Measurements from ENCODE around the gene CCDC57.
"Not testable (repeated sequence)": the region's sequence is repeated elsewhere in the genome, so short reads cannot be mapped to it uniquely, and the experiment has no call there.

The CCDC57 gene

DNA sequence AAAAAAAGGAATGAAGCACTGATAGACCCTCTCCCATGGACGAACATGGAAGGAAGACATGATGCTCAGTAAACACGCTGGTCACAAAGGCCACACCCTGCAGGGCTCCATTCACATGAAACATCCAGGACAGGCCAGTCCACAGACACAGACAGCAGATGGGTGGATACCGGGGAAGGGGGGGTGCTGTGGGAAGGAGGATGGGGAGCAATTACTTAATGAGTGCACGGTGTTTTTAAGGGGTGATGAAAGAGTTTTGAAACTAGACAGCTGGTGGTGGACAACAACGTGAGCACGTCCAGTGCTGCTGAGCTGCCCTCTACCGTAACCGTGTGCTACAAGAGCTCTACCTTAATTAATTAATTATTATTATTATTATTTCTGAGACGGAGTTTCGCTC lies 10.2 kb upstream of the CCDC57 start:
- no peak for DNase-seq

DNA sequence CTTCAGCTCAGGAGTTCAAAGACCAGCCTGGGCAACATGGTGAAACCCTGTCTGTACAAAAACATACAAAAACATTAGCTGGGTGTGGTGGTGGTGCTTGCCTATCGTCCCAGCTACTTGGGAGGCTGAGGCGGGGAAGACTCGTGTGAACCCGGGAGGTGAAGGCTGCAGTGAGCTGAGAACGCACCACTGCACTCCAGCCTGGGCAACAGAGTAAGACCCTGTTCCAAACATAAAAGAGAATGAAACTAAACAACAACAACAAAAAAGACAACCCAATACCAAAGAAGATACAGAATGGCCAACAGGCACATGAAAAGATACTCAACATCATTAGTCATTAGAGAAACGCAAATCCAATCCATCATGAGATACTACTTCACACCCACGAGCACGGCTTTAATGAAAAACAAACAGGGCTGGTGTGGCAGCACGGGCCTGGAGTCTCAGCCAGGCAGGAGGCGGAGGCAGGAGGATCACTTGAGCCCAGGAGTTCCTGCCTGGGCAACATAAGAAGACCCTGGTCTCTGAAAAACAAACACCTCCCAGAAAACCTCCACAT lies 8.8 kb upstream of the CCDC57 start:
- no peak for DNase-seq

DNA sequence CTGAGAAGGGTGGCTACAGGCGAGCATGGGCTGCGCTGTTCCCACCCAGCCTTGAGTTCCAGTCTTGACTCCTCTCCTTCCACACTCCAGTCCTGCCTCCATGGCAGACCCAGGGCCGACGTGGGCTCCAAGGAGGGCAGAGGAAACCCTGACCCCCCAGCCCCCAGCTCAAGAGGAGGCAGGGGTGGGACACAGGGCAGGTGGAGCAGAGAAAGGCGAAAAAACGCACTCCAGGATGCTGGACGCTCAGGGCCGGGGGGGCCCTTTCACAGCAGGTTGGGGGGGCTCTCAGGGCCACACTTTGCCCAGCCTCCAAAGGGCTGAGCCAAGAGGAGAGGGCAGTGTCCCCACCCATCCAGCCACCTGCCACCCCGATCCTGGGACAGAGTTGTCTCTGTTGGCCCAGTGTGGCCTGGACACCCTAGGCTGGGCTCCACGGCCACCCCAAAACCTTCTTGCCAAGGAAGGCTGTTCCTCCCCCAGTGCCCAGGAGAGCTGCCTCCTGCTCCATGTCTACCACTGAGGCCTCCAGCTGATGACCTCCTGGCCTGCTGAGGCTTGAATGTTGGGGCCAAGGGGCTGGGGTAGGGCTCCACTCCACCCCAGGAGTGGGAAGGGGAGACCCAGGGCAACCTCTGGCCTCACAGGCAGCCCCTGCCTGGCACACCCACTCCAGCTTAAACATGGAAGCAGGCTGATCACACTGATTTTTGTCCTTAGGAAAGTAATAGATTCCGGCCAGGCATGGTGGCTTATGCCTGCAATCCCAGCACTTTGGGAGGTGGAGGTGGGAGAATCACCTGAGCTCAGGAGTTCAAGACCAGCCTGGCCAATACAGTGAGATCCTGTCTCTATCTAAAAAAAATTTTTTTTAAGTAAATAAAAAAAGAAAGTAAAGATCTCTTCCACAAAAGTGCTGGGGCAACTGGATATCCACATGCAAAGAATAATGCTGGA lies 7.4 kb upstream of the CCDC57 start:
- DNase-seq: no peak

DNA sequence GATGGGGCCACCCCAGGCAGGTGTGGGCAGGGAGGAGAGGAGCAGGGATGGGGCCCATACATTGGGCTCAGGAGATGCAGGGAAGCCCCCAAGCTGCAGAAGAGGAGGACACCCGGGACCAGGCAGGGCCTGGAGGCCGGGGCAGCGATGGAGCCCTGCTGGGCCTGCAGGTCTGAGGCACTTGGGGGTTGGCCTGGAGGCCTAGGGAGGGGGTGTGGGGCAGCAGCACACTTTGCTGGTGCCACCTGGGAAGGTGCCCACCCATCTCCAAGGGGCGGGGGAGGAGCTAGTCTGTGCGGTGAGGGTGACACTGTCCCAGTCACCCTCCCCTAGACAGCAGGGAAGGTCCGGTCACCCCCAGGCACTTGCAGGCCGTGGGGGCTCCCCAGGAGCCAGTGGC lies 6.4 kb upstream of the CCDC57 start:
- DNase-seq: no peak

DNA sequence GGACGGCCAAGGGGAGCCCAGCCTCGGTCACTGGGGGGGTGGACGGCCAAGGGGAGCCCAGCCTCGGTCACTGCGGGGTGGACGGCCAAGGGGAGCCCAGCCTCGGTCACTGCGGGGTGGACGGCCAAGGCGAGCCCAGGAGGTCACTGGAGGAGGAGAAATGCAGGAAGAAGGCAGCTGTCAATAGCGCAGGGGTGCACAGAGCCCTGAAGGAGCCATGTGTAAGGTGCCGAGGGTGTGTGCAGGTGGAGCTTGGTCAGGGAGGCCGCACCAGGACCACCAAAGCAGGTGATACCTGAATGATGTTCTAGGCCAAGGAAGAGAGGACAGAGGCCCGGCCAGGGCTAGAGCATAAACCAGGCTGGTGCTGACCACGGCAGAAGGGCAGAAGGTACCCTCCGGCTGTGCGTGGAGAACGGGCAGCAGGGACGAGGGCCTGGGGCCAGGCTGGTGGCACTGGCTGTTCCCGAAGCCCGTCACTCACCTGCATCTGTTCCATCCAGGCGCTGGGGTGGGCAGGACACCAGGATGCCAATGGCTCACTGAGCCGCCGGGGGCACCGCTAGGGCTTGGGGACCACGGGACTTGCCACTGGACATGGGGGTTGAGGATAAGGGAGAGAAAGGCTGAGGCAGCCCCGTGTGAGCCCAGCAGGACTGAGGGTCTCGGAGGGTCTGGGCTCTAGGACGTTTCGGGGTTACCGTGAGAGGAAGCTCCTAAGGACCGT lies 5.9 kb upstream of the CCDC57 start:
- DNase-seq: no peak

DNA sequence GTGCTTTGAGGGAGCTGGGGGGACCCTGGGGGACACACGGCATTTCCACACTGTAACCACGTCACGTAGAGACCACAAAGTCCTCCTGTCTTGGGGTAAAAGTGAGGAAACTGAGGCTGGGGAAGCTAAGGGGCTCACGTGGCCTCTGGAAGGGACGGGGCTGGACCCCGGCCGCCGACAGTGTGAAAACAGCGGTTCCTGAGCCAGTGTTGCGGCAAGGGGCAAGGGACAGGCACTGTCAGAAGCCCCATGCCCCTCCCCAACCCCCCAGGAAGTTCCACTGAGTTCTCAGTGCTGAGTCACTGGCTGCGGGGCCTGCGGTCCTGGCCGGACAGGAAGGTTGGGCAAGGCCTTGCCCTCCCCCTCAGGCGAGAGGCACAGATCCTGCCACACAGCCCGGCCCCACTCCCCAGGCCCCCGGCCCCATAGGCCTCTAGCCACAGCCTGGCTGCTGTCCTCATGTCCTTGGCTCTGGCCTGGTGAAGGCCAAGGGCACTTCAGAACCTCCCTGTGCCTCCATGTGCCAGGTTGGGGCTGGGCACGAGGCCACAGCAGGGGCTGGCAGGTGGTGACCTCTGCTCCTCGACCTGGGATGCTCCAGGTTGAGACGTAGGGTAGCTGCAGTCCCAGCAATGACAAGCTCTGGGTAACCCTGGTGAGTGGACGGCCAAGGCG lies 5.0 kb upstream of the CCDC57 start:
- DNase-seq: no peak

DNA sequence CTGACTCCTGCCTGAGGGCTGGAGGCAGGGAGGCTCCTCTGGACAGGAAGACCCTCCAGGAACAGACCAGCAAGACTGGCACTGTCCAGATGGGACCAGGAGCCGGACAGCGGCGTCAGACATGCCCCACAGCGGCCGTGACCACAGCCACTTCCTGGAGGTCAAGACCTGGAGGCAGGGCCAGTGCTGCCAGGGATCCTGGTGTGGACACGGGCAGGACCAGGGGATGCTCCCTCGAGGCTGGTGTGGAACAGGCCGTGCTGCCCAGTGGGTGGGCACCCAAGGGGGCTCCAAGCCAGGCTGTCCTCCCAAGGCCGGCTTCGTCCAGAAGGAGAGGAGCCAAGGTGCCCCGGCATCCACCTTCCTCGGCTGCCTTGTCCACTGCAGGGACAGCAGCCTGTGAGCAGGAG lies 4.5 kb upstream of the CCDC57 start:
- DNase-seq: no peak

DNA sequence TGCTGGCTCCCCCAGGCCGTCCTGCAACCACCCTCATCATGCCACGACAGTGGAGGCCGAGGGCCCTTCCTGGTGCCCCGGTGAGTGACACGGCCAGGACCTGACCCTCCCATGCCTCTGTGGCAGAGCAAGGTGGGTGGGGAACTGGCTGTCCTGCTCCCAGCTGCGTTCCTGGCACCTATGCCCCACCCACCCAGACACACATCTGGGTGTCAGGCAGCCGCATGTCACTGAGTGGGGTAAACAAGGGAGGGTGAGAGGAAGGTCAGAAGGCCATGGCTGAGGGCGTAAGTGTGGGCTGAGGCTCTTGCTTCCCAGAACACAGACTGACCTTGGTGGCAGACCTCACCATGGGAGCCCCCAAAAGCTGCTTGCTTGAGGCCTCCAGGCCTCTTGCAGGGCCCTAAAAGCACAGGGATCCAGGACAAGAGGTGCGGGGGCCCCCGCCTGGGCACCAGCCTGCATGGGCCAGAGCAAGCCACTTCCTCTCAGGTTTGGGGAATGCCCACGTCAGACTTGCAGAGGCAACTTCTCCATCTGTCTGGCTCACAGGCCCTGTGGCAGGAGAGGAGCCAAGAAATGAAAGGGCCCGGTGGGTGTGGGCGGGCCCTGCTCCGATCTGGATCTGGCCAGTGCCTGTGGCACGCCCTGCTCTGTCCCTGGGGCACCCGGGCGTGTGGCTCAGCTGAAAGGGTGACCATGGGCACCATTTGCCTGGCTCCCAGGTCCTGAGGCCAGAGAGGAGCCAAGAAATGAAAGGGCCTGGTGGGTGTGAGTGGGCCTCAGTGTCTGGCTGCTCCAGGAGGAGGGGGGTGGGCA lies 3.9 kb upstream of the CCDC57 start:
- no peak for DNase-seq

DNA sequence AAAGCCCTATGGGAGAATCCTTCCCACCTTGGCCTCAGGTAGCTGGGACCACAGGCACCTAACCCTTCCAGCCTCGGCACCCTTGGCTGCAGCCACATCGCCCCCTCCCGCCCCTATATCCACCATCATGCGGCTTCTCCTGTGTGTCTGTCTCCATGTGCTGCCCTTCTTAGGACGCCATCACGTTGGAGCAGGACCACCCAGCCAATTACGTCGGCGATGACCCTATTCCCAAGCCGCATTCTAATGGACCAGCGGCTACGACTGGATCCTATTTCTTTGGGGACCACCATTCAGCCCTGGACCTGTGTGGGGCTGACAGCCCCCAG lies 3.3 kb upstream of the CCDC57 start:
- no peak for DNase-seq

DNA sequence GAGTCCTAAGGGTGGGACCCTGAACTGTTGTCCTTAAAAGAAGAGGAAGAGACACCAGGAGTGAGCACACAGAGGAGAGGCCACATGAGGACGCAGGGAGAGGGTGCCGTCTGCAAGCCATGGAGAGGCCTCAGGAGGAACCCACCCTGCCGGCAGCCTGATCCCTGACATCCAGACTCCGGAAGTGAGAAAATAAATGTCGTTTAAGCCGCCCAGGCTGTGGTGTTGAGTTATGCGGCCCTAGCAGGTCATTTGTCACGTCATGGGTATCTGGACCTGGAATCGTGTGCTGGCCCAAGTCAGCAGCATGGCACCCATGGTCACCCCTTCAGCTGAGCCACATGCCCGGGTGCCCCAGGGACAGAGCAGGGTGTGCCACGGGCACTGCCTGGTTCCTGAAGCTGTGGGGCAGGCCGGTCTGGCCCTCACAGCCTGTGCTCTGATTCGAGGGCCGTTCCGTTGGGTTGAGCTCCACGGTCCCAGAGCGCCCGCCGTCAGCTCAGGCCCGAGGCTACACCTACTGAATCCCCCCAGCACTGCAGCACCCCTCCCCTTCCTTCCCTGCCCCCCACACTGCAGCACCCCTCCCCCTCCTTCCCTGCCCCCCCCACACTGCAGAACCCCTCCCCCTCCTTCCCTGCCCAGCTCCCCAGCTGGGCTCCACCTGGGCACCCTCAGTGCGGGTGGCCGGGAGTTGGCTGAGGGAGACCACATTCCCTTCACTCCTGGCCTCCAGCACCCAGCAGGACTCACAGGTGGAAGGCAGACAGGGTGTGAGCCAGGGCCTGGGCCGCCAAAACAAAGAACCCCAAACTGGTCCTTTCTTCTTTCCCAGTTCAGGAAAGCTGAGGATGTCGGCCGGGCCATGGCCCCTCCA lies 2.7 kb upstream of the CCDC57 start:
- DNase-seq: no peak

DNA sequence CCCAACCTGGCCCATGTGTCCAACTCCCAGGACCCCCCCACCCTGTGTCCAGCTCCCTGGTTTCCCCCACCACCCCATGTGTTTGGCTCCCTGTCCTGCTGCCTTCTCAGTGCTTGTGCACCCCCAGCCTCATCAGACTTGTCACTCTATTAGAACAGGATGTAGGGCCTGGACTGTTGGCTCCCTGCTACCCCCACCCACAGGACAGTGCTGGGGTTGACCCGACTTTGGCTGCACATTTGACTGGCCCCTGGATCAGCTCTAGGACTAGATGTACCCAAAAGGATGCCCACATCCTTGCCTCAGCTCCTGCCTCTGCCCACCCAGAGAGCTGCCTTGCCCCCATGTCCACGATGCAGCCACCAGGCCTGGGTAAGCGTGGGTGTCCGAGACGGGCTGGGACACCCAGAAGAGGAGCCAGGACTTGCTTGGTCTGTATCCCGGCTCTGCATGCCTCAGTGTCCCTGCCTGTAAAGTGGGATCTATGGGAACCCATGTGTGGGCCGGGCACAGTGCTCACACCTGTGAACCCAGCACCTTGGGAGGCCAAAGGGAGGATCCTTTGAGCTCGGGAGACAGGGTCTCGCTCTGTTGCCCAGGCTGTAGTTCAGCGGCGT lies 1.5 kb upstream of the CCDC57 start:
- no peak for DNase-seq

DNA sequence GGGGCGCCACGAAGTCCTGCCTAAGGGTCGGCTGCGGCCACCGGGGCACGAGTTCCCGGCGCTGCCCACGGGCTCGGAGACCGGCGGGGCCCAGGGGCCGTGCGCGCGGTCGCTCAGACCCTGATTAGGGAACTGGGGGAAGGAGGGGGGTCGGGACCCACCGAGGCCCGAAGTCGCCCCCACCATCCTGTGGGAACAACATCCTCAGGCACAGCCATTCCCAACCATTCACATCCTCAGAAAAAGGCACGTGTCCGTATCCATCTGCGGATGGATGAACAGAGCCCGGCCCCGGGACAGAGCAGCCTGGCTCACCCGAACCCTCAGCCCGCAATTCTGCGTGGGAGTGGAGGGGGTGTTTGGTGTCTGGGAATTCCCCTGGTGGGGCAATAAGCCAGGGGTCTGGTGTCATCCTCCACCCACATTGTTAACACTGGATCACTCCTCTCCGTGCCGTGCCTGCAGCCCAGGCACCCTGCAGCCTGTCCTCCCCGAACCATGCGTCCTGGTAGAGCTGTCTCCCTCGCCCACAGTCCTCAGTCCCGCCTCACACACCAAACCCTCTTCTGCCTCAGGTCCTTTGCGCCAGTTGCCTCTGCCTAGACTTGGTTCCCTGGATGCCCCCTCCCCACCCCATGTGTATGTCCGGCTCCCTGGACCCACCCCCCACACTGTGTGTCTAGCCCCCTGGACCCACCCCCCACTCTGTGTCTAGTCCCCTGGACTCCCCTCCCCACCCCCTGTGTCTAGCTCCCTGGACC lies 789 bp upstream of the CCDC57 start:
- no peak for DNase-seq

DNA sequence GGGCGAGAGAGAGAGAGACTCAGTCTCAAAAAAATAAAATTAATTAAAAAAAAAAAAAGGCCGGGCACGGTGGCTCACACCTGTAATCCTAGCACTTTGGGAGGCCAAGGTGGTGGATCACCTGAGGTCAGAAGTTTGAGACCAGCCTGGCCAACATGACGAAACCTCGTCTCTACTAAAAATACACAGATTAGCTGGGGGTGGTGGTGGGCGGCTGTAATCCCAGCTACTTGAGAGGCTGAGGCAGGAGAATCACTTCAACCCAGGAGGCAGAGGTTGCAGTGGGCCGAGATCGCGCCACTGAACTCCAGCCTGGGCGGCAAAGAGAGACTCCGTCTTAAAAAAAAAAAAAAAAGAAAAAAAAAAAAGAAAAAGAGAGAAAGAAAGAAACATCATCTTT lies 2.0 kb downstream of the CCDC57 start:
- DNase-seq: not testable (repeated sequence)

DNA sequence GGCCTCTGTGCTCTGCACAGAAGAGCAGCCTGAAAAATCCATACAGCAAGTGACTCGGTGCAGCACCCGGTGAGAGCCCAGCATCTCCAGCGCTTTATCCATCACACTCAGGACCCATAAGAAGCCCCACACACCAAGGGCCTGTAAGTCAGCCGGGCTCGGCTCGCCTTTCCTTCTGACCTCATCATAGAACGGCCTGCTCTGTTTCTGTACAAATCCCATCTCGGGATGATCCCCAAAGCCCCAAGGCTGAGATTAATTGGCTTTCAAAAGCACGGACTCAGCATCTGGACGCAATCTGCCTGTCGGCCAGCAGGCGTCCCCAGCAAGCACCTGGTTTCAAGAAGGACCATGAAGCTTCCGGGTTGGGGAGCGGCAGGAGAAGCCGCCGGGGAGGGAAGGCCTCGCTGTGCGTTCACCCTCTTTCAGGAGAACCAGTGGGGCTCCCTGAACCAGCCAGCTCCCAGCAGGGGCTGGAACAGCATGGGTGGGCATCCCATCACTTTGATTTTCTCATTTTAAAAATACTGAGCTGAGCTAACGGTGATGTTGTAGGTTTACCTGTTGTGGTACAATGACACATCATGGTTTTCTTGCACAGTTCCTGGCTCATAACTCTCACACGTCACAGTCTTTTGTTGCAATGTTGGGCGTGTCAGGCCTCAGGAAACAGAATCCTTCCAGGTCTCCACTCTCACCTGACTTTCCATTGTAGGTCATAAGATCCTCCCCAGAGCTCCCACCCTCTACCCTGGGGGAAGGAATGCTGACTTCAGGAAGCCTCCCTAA lies 6.7 kb downstream of the CCDC57 start:
- DNase-seq: peak; percentile 82

DNA sequence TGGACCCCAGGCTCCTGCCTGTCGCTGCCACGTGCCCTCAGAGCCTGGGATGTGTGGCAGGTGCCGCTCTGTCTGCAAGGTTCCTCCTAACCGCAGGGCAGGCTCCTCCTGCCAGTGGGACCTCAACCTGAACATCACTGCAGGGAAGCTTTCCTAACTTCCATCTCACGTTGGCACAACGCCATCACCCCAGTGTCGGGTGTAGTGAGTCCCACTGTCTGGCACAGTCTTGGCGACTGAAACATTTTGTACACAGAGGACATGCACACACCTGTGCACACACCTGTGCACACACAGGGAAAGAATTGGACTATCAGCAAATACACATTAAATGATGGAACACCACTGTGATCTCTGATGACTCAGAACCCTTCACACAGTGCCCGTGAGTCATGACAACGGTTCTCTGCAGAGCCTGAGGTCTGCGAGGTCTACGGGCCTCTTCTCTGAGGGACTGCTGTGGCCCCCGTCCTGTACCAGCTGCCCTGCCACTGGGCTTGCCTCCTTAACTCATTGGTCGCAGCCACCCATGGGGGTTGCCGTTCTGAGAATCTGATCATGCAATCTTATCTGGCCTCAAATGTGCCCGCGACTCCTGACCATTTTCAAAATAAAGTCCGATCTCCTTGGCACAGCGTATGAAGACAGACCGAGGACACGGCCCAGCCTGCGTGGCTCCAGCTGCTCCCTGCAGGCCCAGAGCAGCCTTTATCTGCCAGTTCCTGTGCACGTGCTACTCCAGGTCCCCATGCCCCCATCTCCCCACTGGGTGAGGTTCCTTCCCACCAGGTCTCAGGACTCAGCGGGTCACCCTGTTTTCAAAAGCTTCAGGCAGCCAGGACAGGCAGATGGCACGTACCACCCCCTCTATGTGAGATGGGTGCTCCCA lies 7.6 kb downstream of the CCDC57 start:
- no peak for DNase-seq

DNA sequence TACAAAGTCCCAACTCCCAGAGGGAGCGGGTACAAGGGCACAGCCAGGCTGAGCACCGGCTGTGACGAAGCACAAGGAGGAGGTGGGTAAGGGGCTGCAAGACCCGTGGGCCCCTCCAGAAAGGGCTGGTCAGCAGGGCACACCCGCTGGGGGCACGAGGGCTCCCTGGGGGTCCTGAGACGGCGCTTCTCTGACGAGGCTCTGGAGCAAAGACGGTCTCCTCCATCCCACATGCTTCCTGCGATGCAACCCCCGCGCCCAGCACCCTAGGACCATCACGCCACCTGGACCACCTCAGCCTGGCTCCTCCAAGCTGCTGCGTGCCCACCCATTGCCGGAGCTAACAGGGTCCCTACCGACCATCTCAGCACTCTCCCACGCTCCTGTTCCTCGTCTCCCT lies 8.7 kb downstream of the CCDC57 start:
- DNase-seq: no peak

DNA sequence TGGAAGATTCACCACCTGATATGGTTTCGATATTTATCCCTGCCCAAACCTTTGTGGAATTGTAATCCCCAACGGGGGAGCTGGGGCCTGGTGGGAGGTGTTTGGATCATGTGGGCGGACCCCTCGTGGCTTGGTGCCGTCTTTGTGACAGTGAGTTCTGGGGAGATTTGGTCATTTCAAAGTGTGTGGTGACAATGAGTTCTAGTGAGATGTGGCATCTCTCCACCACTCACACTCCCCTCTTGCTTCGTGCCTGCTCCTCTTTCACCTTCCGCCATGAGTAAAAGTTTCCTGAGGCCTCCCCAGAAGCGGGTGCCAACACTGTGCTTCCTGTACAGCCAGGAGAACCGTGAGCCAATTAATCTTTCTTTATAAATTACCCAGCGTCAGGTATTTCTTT lies 9.7 kb downstream of the CCDC57 start:
- DNase-seq: no peak

DNA sequence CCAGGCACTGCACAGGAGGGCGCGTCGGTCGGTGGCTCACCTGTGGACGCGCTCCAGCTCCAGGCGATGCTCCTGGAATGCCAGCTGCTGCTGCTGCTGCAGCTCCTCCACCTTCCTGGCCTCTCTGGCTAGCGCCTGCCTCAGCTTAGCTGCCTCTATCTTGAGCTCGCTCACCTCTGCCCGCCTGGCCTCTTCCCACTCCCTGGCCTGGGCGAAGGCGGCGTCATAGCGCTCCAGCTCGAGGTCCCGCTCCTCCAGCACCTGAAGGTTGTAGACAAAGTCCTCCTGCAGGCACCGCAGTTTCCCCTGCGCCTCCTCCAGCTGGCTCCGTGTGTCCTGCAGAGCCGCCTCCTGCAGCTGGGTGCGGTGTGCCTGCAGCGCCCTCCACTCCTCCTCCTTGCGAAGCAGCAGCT lies 11.1 kb downstream of the CCDC57 start:
- no peak for DNase-seq
